Stimulated activated CD4-positive, alpha-beta T cell treated with anti-CD3 and anti-CD28 coated beads, Interleukin-1b, Interleukin-23, amount 100 ng/mL, for 24 hours (primary cell): ENCODE results near the gene CRACR2A.
A peak's percentile ranks its signal among the peaks of the same experiment; 100 is the strongest.

Experiments
- DNase-seq, 4 experiments: peaks; one replicate each; pipeline ENCODE4 v3.0.0-alpha.2; 2020; ENCODE audit warnings: low read depth in 4 of 4, low spot score in 1 of 4

Gene CRACR2A, protein sequence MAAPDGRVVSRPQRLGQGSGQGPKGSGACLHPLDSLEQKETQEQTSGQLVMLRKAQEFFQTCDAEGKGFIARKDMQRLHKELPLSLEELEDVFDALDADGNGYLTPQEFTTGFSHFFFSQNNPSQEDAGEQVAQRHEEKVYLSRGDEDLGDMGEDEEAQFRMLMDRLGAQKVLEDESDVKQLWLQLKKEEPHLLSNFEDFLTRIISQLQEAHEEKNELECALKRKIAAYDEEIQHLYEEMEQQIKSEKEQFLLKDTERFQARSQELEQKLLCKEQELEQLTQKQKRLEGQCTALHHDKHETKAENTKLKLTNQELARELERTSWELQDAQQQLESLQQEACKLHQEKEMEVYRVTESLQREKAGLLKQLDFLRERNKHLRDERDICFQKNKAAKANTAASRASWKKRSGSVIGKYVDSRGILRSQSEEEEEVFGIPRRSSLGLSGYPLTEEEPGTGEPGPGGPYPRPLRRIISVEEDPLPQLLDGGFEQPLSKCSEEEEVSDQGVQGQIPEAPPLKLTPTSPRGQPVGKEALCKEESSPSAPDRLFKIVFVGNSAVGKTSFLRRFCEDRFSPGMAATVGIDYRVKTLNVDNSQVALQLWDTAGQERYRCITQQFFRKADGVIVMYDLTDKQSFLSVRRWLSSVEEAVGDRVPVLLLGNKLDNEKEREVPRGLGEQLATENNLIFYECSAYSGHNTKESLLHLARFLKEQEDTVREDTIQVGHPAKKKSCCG

DNA sequence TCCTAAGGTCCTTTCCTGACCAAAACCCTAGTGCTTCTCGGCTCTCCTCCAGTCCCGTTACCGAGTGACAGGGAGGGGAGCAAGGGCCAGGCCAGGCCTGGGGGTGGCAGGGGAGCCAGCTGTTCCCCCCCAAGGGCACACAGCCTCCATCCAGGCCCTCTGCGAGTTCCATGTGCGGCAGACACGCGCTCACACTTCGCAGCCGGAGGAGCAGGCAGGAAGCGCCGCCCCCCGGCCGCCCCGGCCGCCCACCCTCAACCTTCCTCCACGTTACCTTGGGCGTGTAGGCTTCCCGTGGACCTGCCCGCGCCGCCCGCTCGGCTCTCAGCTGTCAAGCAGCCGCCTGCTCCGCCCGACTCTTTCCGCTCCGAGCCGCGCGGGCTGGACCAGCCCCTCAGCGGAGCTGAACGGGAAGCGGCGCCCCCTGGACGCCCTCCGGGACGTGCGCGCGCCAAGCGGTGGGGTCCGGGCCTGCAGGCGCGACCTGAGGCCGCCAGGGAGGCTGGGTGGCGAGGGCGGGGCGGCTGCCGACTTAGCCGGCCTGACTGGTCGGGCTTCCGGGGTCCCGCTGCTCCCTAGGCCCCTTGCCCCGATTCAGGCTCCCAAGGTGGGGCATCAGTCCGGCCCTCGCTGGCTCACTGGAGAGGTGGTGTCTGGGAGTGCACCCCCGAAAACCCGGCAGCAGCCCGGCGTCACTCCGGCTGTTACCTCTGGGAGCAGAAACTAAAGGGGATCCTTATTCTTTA, at the start of gene CRACR2A:
CRACR2A (minus strand) TSS at position 369 of the 746 bp plus-strand sequence. CDS start 56,110 bp downstream, outside the sequence.
- peak; percentile 57 to 78 (median 64) for DNase-seq

DNA sequence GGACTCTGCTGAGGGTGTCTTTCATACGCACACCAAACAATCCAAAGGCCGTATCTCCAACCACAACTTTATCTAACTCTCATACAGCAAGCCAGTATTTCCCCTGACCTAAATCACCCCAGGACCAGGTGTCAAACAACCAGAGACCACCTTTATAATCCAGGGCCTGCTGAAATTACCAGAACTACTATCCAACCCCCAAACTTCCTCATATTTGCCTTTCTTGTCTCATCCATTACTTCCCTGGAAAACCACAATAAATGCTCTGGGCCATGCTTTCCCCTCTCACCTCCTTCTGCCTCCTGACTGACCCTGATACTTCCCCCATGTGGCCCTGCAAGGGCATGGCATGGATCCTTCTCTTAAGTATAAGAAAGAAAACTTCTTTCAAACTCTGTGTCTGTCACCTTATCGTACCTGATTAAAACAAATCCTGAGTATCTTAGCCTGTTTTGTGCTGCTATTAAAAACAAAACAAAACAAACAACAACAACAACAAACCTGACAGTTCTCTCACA, 44.7 kb upstream of the CRACR2A start:
- DNase-seq: no peak

DNA sequence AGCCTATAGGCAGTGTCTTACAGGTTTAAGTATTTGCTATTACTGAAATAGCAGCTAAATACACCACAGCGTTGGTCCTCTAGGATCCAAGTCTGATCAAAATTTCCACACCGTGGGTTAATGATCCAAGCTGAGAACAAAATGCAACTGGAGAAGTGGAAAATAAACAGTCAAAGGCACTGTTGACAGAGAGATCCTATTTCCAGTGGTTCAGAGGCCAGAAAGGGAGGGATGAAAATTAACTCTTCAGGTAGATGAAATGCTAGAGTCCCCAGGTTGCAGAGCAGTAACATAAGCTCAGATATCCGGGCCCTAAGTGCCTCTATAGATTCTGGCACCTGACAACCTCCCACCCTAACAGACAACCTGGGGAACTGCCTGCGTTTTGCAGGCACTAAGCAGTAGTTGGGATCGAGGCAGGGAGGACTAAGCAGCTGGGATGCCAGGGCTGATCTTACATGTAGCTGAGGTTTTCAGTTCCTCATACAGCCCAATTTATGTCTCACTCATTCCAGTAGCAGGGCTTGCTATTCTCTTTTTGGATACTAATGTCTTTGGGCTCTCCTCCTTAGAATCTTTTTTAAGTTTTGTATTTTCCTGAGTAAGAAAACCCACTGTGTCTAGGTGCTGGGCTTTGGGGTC, 42.7 kb upstream of the CRACR2A start:
- DNase-seq: no peak

DNA sequence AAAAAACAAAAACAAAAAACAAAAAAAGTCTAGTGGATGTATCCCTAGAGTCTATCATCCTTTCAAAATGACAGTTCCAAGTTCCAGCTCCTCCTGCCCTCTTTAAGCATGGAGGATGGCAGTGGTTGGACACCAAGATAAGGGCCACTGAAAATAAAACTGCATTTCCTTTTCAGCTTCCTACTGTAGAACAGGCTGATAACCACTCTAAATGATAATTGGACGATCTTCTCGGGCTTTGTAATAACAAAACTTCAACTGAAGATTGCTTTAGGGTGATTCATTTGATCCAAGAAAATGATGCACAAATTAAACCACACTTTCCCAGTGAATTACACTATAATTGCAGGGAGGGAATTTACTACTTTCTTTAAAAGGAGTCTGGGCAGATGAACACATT, 42.2 kb upstream of the CRACR2A start:
- no peak for DNase-seq

DNA sequence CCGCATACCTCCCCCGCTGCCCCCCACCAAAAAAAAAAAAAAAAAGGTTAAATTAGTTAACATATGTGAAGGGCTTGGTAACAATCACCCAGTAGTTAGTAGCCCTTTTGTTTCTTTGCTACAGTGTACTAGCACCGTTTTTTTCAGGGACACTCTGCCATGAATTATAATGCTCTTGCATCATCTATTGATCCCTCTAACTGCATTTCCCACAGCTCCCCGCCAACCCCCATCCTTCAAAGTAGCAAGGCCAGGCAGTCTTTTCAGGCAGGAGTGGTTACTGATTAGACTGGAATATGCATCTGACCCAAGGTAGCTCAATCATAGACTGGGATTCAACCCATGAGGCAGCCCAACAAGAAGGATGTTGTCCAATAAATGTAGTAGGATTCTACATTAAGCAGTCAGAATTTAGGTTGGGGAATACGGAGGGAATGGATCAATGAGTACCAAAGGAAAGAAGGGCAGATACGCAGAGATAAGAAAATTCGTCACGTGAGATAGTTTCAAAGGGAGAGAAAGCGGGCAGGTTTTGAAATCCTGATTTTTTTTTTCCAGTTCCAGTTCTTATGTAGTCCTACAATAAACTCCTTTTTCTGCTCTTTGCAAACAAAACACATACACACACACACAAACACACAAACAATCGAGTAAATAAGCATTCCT, 39.8 kb upstream of the CRACR2A start:
- DNase-seq: no peak

DNA sequence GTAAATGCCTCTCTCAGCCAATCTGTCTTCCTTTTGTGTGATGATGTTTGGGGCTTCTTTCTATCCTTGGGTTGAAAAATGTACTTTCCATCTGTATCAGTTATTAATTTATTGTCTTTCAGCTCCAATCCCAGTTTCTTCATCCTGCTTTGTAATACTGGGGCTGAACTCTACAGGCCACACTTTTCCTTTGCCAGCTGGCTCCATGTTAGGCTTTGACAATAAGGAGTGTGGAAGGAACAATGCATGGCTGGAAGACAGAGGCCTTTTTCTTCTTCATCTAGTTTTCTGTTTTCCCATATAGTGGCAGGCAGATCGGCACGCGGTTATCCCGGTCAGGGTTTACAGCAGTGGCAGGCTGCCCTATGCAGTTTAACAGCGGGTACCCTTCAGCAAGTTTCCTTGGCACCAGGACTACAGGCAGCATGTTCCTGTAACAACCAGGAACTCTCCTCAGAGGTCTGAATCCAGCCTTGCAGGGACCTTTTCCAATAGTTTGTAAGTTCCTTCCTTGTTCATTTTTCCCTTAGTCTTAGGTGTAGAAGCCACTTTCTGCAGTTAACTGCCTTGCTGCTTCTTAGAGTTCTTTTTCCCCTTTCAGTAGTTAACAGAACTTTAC, 38.5 kb upstream of the CRACR2A start:
- no peak for DNase-seq

DNA sequence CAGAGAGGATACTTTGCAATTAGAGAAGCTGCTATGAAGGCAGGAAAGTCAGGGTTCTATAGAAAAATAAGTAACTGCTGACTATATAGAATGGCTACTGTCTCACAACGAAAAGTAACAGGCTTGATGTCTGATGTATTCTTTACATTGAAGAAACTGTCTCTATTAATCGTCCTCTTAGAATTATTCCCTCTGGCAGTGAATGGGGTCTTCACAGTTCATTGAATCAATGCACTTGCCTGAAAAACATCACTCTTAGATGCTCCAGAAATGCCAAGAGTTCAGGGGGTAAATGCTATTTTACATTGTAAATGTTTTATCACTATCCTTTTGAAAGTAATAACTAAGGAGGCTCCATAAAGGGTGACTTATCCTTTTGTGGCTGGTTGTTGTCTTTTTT, 37.7 kb upstream of the CRACR2A start:
- no peak for DNase-seq

DNA sequence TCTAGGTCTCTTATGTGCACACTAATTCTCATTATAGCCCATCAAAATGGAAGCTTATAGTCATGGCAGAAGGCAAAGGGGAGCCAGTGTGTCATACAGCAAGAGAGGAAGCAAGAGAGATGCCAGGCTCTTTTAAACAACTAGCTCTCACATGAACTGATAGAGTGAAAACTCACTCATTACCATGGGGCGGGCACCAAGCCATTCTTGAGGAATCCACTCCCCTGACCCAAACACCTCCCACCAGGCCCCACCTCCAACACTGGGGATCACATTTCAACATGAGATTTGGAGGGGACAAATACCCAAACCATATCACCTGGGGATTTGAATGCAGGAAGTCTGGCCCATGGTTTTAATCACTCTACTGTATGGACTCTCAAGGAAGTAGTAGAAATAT, 36.9 kb upstream of the CRACR2A start:
- DNase-seq: no peak

DNA sequence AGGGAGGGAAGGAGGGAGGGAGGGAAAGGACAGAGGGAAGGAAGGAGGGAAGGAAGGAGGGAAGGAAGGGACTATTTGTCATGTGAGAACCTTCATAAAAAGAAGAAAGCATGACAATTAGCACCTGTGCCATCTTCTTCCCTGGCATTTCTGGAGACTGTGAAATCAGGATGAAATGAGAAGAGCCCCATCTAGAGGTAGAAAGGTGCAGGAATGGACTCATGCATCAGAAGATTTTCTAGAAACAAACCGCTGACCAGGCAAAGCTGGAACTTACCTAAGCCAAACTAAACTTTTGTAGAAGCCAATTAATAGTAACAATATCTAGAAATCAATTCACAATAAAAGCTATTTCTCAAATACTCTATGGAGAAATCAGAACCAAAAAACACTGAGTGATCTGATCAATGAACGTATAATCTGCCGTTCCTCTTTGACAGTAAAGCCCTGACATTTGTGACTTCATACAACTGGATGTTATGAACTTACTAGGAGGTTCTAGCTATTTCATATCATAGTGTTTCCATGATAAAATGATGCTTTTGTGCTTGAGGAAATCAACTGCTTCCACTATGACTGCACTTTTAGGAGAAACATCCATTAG, 24.4 kb upstream of the CRACR2A start:
- no peak for DNase-seq

DNA sequence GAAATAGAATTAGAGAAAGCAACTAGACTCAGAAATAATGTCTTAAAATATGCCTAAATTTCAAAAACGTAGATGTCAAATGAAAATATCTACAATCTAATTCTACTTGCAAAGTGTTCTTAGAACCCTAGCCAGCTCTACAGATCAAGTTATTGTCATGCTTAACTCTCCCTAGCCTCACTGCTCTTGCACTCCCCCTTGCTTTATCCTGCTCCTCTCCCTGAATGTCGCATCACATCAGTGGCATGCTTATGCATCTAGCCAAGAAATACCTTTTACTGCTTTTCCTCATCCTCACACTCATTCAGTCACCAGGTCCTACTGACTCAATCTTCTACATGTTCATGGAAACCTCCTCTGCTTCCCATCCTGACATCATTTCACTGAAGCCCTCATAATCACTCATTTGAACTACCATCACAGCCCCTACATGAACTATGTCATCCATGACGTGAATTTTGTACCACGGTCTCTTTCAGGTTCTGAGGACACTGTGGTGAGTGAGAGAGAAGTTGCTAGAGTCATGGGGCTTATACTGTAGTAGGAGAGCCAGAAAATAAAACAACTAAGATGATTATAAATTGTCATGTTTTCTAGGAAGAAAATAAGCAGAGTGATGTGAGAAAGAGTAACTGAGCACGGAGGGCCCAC, 22.6 kb upstream of the CRACR2A start:
- no peak for DNase-seq

DNA sequence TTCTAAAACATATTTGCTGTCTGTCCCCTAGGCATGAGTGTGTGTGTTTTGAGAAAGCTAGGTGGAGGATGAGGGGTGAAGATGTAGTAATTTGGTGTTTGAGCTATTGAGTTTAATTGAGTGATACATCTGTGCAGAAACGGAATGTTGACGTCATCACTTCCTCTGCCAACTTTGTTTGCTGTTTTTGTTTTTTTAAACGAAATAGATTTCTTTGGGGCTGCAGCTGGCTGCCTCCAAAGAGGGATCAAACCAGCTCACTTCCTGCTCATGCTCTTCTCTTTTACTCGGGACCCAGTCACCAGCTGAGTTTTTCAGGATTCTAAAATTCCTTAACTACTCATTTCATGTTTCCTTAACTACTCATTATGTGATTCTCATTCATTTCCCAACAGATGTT, 19.5 kb upstream of the CRACR2A start:
- no peak for DNase-seq

DNA sequence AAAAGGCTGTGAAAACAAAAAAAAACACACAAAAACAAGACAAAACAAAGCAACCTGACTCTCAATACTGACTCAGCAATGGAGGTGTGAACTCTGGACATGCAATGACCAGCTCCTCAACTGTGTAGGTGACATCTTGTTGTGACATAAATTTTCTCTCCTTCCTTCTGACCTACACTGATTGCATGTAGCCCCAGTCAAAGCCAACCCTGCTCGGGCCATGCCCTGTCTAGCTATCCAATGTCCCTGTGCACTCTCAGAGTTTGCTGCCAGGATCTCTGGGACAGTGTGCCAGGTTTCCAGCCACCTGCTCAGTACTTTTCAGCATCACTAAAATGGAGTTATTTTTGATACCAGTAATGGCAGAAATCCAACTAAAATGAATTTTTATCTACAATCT, 18.9 kb upstream of the CRACR2A start:
- no peak for DNase-seq

DNA sequence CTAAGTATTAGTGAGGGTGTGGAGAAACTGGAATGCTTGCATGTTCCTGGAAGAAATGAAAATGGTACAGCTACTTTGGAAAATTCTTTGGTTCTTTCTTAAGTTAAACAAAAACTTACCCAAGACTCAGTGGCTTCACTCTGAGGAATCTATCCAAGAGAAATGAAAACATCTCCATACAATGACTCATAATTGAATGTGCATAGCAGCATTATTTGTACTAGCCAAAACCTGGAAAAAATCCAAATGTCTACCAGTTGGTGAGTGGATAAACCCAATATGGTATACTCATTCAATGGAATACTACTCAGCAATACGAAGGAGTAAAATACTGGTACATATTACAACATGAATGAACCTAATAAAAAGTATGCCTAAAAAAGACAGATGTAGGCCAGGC, 18.0 kb upstream of the CRACR2A start:
- no peak for DNase-seq

DNA sequence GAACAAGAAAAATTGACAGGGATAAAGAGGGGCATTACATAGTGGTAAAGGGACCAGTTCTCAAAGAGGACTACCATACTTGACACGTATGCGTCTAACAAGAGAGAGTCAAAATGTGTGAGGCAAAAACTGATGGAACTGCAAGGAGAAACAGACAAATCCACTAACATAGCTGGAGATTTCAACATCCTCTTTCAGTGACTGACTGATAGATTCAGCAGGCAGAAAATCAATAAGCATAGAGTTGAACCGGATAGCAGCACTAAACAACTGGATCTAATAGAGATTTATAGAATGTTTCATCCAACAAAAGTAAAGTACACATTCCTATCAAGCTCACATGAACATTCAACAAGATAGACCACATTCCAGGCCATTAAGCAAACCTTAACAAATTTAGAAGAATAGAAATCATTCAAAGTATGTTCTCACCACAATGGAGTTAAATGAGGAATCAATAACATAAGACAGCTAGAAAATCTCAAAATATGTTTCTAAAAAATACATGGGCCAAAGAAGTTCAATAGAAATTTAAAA, 16.1 kb upstream of the CRACR2A start:
- no peak for DNase-seq

DNA sequence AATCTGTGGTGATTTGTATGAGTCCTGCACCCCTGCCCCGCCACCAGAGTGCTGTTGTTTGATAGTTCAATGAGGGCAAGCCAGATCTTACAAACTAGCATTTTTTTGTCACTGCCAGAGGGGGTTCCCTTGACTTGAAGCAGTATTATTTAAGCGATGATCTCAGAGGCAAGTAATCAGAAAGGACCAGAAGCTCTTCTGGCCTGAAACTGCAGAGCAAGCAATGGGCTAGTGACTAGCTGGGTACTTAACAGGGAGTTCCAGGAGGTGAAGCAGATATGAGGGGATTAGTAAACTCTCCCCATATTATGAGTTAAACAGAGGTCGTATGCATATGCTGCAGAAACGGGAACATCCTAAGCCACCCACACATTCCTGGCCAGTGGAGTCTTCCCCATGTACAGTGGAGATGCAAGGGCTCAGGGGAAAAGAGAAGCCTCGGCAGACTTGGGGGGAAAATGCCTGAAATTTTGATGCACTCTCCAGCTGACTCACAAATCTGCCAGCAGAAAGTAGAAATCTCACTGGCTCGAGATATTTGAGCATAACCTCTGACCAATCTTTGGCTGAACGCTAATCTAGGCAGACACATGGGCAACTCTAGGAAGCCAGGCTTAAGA, 8.3 kb upstream of the CRACR2A start:
- no peak for DNase-seq

DNA sequence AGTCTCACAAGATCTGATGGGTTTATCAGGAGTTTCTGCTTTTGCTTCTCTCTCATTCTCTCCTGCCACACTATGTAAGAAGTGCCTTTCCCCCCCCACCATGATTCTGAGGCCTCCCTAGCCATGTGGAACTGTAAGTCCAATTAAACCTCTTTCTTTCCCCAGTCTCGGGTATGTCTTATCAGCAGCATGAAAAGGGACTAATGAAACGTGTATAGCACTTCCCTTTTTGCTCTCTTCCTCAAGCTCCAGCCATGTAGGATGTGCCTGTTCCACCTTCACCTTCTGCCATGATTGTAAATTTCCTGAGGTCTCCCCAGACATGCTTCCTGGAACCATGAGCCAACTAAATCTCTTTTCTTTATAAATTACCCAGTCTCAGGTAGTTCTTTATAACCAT, 7.0 kb upstream of the CRACR2A start:
- DNase-seq: no peak

DNA sequence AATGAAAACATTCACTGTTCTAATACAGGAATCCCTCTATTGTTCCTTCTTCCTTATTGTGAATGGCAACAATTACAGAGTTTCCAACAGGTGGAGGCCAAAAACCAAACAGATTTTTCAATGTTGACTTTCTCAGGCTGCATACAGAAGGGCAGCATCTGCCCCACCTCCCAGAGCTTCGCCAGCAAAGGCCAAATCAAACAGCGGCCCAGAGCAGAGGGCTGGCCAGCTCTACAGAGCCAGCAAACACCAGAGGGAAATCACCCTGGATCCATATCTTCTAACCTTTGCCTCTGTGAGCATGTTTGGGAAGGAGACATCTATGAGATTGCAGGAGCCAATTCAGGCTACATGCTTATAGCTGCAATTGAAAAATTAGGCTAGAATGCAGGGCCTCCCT, 4.4 kb upstream of the CRACR2A start:
- no peak for DNase-seq

DNA sequence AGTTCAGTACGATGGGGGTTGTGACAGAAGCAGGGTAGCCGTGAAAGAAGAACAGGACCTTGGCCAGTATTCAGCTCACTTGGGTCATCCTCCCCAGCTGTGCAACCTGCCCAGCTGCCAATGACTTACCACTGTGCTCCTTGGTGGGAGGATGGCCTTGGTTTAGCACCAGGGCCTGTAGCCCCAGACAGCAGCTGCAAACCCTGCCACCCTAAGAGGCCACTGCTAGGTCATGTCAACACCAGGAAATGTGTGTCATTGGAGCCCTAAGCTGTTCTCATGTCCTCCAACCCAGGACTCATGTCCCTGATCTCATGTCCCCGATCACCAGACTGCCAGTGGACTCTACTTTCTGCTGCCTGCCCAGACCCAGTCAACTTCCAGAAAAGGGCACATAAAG, 3.0 kb upstream of the CRACR2A start:
- DNase-seq: no peak
